ENCODE measurements around the gene COA6.

The COA6 gene

GRCh38 chr1:234373064-234373958, at the start of gene COA6:
Gene COA6 (plus strand): TSS chr1:234373456. CDS start chr1:234373467, 11 bp downstream.
- DNase-seq: peak; percentile 93

GRCh38 chr1:234324821-234325220, 48.4 kb upstream of the COA6 start:
- DNase-seq: no peak

- DNase-seq: no peak
These were observed 47.3 kb upstream of the COA6 start for GRCh38 chr1:234325878-234326496.

GRCh38 chr1:234326497-234327366, 46.5 kb upstream of the COA6 start:
- DNase-seq: peak; percentile 52

- DNase-seq: no peak
These were observed 45.6 kb upstream of the COA6 start for GRCh38 chr1:234327577-234328164.

GRCh38 chr1:234330843-234331215, 42.4 kb upstream of the COA6 start:
- DNase-seq: no peak

- DNase-seq: no peak
These were observed 41.7 kb upstream of the COA6 start for GRCh38 chr1:234331507-234331906.

GRCh38 chr1:234336359-234336758, 36.9 kb upstream of the COA6 start:
- DNase-seq: no peak

- DNase-seq: no peak
These were observed 36.0 kb upstream of the COA6 start for GRCh38 chr1:234337233-234337632.

- DNase-seq: no peak
These were observed 32.7 kb upstream of the COA6 start for GRCh38 chr1:234340528-234340927.

GRCh38 chr1:234342774-234343173, 30.5 kb upstream of the COA6 start:
- no peak for DNase-seq

- no peak for DNase-seq
These were observed 28.0 kb upstream of the COA6 start for GRCh38 chr1:234345237-234345636.

- no peak for DNase-seq
These were observed 24.3 kb upstream of the COA6 start for GRCh38 chr1:234348964-234349363.

GRCh38 chr1:234355782-234356510, 17.3 kb upstream of the COA6 start:
- DNase-seq: no peak

- peak; percentile 45 for DNase-seq
These were observed 16.5 kb upstream of the COA6 start for GRCh38 chr1:234356615-234357269.

GRCh38 chr1:234357831-234358230, 15.4 kb upstream of the COA6 start:
- DNase-seq: no peak

GRCh38 chr1:234361102-234361603, 12.1 kb upstream of the COA6 start:
- no peak for DNase-seq

GRCh38 chr1:234362558-234362957, 10.7 kb upstream of the COA6 start:
- no peak for DNase-seq

- no peak for DNase-seq
These were observed 4.8 kb upstream of the COA6 start for GRCh38 chr1:234368320-234369032.

- DNase-seq: no peak
These were observed 4.2 kb upstream of the COA6 start for GRCh38 chr1:234369033-234369430.

GRCh38 chr1:234369784-234370183, 3.5 kb upstream of the COA6 start:
- DNase-seq: no peak

Data from right hindlimb (tissue), 1 donor.